ENCODE results near the gene C1QL2. TPM values are rescaled to one million over a fixed set of nuclear protein-coding genes. Genes with fewer than 3 reads are reported as not detected.

The C1QL2 gene
- total and polyA plus RNA-seq, 12 donors, result 0.03 TPM; not detected in 11

DNA sequence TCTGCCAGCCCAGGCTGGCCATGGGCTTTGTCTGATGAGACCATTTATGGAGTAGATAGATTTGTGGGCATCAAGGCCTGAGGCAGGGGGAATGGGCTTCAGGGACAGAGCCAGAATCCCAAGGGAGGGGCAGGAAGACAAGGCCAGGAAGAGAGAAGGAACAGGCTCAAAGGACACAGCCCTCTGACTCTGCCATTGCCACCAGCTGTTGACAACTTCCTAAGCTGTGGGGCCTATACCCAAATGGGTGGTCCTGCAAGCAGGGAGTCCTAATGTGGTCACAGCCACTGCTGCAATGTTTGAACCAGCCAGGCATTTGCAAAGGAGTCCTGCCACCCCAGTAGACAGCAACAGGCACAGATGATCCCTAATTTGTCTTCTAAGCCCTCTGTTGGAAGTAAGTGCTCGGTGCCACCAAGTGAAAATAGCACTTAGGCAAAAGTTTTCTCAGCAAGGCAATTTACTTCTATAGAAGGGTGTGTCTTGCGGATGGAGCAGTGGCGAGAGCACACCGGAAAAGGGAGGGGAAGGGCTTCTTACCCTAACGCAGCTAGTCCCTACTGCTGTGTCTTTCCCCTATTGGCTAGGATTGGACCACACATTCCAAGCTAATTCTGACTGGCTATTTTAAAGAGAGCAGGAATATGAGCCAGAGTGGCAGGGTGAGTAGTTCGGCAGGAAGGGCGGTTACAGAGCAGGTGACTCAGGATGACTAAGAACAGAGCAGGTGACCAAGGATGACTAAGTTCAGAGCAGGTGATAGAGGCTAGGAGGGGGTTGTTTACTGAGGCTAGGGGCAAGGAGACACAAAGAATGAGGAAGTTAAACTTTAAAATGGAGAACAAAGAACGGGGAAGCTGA is 47.2 kb downstream of the C1QL2 start:
- H3K36me3 ChIP-seq, result no peaks in the 10 kb centered on the region
- H3K9me3 ChIP-seq, result peaks cover 0 to 10% (median 0%) of the 10 kb centered on the region in 11 donors
- intact Hi-C loops (cut with DNase I), result no loop called here
- ATAC-seq (no peak), DNase-seq (no peak)
- H3K27me3 ChIP-seq, result peaks cover 0 to 46% (median 26%) of the 10 kb centered on the region in 7 donors
- WGBS, 2 donors, result 76 to 79% methylated on average over 8 of the region's 8 CpGs
- no peaks in the 10 kb centered on the region for H3K4me1 ChIP-seq
- H3K4me3 ChIP-seq, result no peak overlapping the region
- TF ChIP-seq, protein P1, sequence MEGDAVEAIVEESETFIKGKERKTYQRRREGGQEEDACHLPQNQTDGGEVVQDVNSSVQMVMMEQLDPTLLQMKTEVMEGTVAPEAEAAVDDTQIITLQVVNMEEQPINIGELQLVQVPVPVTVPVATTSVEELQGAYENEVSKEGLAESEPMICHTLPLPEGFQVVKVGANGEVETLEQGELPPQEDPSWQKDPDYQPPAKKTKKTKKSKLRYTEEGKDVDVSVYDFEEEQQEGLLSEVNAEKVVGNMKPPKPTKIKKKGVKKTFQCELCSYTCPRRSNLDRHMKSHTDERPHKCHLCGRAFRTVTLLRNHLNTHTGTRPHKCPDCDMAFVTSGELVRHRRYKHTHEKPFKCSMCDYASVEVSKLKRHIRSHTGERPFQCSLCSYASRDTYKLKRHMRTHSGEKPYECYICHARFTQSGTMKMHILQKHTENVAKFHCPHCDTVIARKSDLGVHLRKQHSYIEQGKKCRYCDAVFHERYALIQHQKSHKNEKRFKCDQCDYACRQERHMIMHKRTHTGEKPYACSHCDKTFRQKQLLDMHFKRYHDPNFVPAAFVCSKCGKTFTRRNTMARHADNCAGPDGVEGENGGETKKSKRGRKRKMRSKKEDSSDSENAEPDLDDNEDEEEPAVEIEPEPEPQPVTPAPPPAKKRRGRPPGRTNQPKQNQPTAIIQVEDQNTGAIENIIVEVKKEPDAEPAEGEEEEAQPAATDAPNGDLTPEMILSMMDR (IDR thresholded peaks at IDR 0.05), result no peak
- H3K27ac ChIP-seq, result no peak overlapping the region

- TF ChIP-seq, protein P1 (IDR thresholded peaks at IDR 0.05), result no peak
- no peaks in the 10 kb centered on the region for H3K36me3 ChIP-seq
- ATAC-seq (no peak), DNase-seq (no peak)
- H3K27me3 ChIP-seq, result peaks cover 0 to 36% (median 26%) of the 10 kb centered on the region in 7 donors
- H3K4me3 ChIP-seq, result no peak overlapping the region
- peaks cover 0 to 10% (median 0%) of the 10 kb centered on the region in 11 donors for H3K9me3 ChIP-seq
- no peak overlapping the region for H3K27ac ChIP-seq
- H3K4me1 ChIP-seq, result no peaks in the 10 kb centered on the region
- 32 to 44% methylated on average over 3 of the region's 3 CpGs for WGBS, 2 donors
- intact Hi-C loops (cut with DNase I), result no loop called here
Observed at GRCh38 chr2:119109866-119110265, 48.7 kb downstream of the C1QL2 start.

DNA sequence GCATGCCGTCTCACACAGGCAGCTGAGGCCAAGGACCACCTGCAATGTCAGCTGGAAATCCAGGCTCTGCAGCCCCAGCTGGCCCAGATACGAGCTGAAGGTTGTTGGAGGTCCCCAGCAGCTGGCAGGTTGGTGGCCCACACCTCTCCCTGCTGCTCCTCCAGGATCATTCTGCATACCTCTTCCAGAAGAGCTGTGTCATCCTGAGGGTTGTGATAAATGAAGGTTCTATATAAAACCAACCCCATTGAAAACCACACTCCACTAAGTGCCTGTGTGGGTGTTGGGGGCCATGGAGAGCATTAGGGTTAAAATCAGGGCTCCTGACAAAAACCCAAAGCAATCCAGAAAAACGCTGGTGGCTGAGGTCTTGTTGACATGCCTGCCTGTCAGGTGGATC is 50.4 kb downstream of the C1QL2 start:
- Histone ChIP-seq H3K4me1 (no peaks in the 10 kb centered on the region), H3K4me3 (no peak overlapping the region), H3K9me3 (peaks cover 0 to 24% (median 5%) of the 10 kb centered on the region in 11 donors), H3K27ac (no peak overlapping the region), H3K27me3 (peaks cover 0 to 21% (median 12%) of the 10 kb centered on the region in 7 donors), H3K36me3 (no peaks in the 10 kb centered on the region)
- WGBS, 2 donors, result 52 to 53% methylated on average over 3 of the region's 3 CpGs
- intact Hi-C loops (cut with DNase I), result no loop called here
- DNase-seq, result no peak
- TF ChIP-seq, protein P1 (IDR thresholded peaks at IDR 0.05), result no peak
- no peak for ATAC-seq

- Histone ChIP-seq H3K9me3 (peaks cover 0 to 41% (median 7%) of the 10 kb centered on the region in 11 donors), H3K4me3 (no peak overlapping the region), H3K27ac (no peak overlapping the region), H3K36me3 (no peaks in the 10 kb centered on the region), H3K4me1 (no peaks in the 10 kb centered on the region), H3K27me3 (peaks cover 0 to 9% (median 0%) of the 10 kb centered on the region in 7 donors)
- DNase-seq (peak; percentile 30 to 50), ATAC-seq (no peak)
- WGBS, 2 donors, result 34 to 35% methylated on average over 5 of the region's 5 CpGs
- intact Hi-C loops (cut with DNase I), result no loop called here
- TF ChIP-seq, protein P1 (IDR thresholded peaks at IDR 0.05), result no peak
Observed at GRCh38 chr2:119106301-119106897, 52.2 kb downstream of the C1QL2 start.

Other genes starting within 250 kb of the C1QL2 start
- 10 to 100 TPM in 3 of 10 donors, 1 to 10 TPM in 5, under 1 TPM in 2; 0.47 to 31.2 (median 3.2) TPM for gene MARCO, start 216.6 kb downstream of the C1QL2 start, total RNA-seq
- gene MARCO, start 216.6 kb downstream of the C1QL2 start, polyA plus RNA-seq, result 10 to 100 TPM in 1 of 2 donors, under 1 TPM in 1; 0.66 to 10.1 TPM
- 10 to 100 TPM in 4 of 10 donors, 1 to 10 TPM in 6; 5.0 to 18.2 (median 8.6) TPM for gene STEAP3, start 65.1 kb upstream of the C1QL2 start, total RNA-seq
- gene STEAP3, start 65.1 kb upstream of the C1QL2 start, polyA plus RNA-seq, result 1 to 10 TPM; 5.0 to 5.8 TPM
- gene C2orf76, start 208.1 kb upstream of the C1QL2 start, total RNA-seq, result 1 to 10 TPM; 5.1 to 9.9 (median 8.2) TPM
- 10 to 100 TPM; 11.9 to 12.2 TPM for gene C2orf76, start 208.1 kb upstream of the C1QL2 start, polyA plus RNA-seq
- 100 to 1,000 TPM; 195 to 383 (median 253) TPM for gene DBI, start 208.2 kb upstream of the C1QL2 start, total RNA-seq
- 100 to 1,000 TPM; 473 to 502 TPM for gene DBI, start 208.2 kb upstream of the C1QL2 start, polyA plus RNA-seq